ENCODE data around the gene MIB2. TPM values are rescaled to one million over a fixed set of nuclear protein-coding genes. Genes with fewer than 3 reads are reported as not detected.
"Not testable (repeated sequence)": the region's sequence is repeated elsewhere in the genome, so short reads cannot be mapped to it uniquely, and the experiment has no call there.

The MIB2 gene
- total and polyA plus RNA-seq, 4 donors = 35.5 to 80.5 (median 50.8) TPM

GRCh38 chr1:1670866-1671265, 55.6 kb downstream of the MIB2 start:
- DNase-seq = no peak
- H3K4me3 ChIP-seq = no peak overlapping the region
- no peak overlapping the region for H3K27ac ChIP-seq (ENCODE audit: low read depth in 1 of 2, low read length in 1 of 2)
- H3K9me3 ChIP-seq (ENCODE audit: control insufficient read depth in 4 of 4, insufficient read depth in 3 of 4, low read length in 3 of 4) = no peaks in the 10 kb centered on the region
- H3K36me3 ChIP-seq (ENCODE audit: control insufficient read depth in 4 of 4, insufficient read depth in 4 of 4, low read length in 4 of 4) = peaks cover 3 to 33% (median 13%) of the 10 kb centered on the region in 4 donors
- no peak overlapping the region for H3K9ac ChIP-seq (ENCODE audit: insufficient read depth in 1 of 2, low read length in 2 of 2)
- TF ChIP-seq CTCF (IDR thresholded peaks at IDR 0.05; ENCODE audit: control extremely low read depth, extremely low read depth) = no peak
- no peaks in the 10 kb centered on the region for H3K4me1 ChIP-seq (ENCODE audit: control insufficient read depth in 5 of 5, insufficient read depth in 5 of 5, low read length in 5 of 5)
- WGBS, 2 donors = 95% methylated on average over 24 of the region's 24 CpGs
- no peak for ATAC-seq (ENCODE audit: insufficient read depth, low FRiP score)
- H3K27me3 ChIP-seq (ENCODE audit: control insufficient read depth in 3 of 3, insufficient read depth in 3 of 3, low read length in 2 of 3) = no peaks in the 10 kb centered on the region

- DNase-seq = no peak
- H3K27me3 ChIP-seq (ENCODE audit: control insufficient read depth in 3 of 3, insufficient read depth in 3 of 3, low read length in 2 of 3) = no peaks in the 10 kb centered on the region
- no peak overlapping the region for H3K27ac ChIP-seq (ENCODE audit: low read depth in 1 of 2, low read length in 1 of 2)
- 89 to 90% methylated on average over 27 of the region's 27 CpGs for WGBS, 2 donors
- no peak for TF ChIP-seq CTCF (IDR thresholded peaks at IDR 0.05; ENCODE audit: control extremely low read depth, extremely low read depth)
- no peak overlapping the region for H3K9ac ChIP-seq (ENCODE audit: insufficient read depth in 1 of 2, low read length in 2 of 2)
- peaks cover 1 to 26% (median 12%) of the 10 kb centered on the region in 4 donors for H3K36me3 ChIP-seq (ENCODE audit: control insufficient read depth in 4 of 4, insufficient read depth in 4 of 4, low read length in 4 of 4)
- no peaks in the 10 kb centered on the region for H3K4me1 ChIP-seq (ENCODE audit: control insufficient read depth in 5 of 5, insufficient read depth in 5 of 5, low read length in 5 of 5)
- ATAC-seq (ENCODE audit: insufficient read depth, low FRiP score) = no peak
- H3K4me3 ChIP-seq = no peak overlapping the region
- H3K9me3 ChIP-seq (ENCODE audit: control insufficient read depth in 4 of 4, insufficient read depth in 3 of 4, low read length in 3 of 4) = no peaks in the 10 kb centered on the region
These were observed 56.2 kb downstream of the MIB2 start for GRCh38 chr1:1671365-1672119.

- DNase-seq (no peak), ATAC-seq (ENCODE audit: insufficient read depth, low FRiP score) (no peak)
- no peaks in the 10 kb centered on the region for H3K4me1 ChIP-seq (ENCODE audit: control insufficient read depth in 5 of 5, insufficient read depth in 5 of 5, low read length in 5 of 5)
- no peaks in the 10 kb centered on the region for H3K9me3 ChIP-seq (ENCODE audit: control insufficient read depth in 4 of 4, insufficient read depth in 3 of 4, low read length in 3 of 4)
- WGBS, 2 donors = 96% methylated on average over 25 of the region's 25 CpGs
- H3K9ac ChIP-seq (ENCODE audit: insufficient read depth in 1 of 2, low read length in 2 of 2) = no peak overlapping the region
- no peak for TF ChIP-seq CTCF (IDR thresholded peaks at IDR 0.05; ENCODE audit: control extremely low read depth, extremely low read depth)
- H3K4me3 ChIP-seq = no peak overlapping the region
- H3K27ac ChIP-seq (ENCODE audit: low read depth in 1 of 2, low read length in 1 of 2) = no peak overlapping the region
- H3K27me3 ChIP-seq (ENCODE audit: control insufficient read depth in 3 of 3, insufficient read depth in 3 of 3, low read length in 2 of 3) = no peaks in the 10 kb centered on the region
- peaks cover 0 to 25% (median 12%) of the 10 kb centered on the region in 4 donors for H3K36me3 ChIP-seq (ENCODE audit: control insufficient read depth in 4 of 4, insufficient read depth in 4 of 4, low read length in 4 of 4)
These were observed 57.1 kb downstream of the MIB2 start for GRCh38 chr1:1672181-1672965.

GRCh38 chr1:1674806-1675205, 59.5 kb downstream of the MIB2 start:
- 85 to 88% methylated on average over 20 to 21 of the region's 21 CpGs for whole genome bisulfite sequencing, 2 donors
- peaks cover 0 to 19% (median 10%) of the 10 kb centered on the region in 4 donors for H3K36me3 ChIP-seq (ENCODE audit: control insufficient read depth in 4 of 4, insufficient read depth in 4 of 4, low read length in 4 of 4)
- not testable (repeated sequence) for H3K9ac ChIP-seq (ENCODE audit: insufficient read depth in 1 of 2, low read length in 2 of 2); ATAC-seq (ENCODE audit: insufficient read depth, low FRiP score); H3K27ac ChIP-seq (ENCODE audit: low read depth in 1 of 2, low read length in 1 of 2); H3K27me3 ChIP-seq (ENCODE audit: control insufficient read depth in 3 of 3, insufficient read depth in 3 of 3, low read length in 2 of 3); H3K4me1 ChIP-seq (ENCODE audit: control insufficient read depth in 5 of 5, insufficient read depth in 5 of 5, low read length in 5 of 5); H3K9me3 ChIP-seq (ENCODE audit: control insufficient read depth in 4 of 4, insufficient read depth in 3 of 4, low read length in 3 of 4); DNase-seq; H3K4me3 ChIP-seq

GRCh38 chr1:1675218-1675617, 59.9 kb downstream of the MIB2 start:
- peaks cover 0 to 19% (median 9%) of the 10 kb centered on the region in 4 donors for H3K36me3 ChIP-seq (ENCODE audit: control insufficient read depth in 4 of 4, insufficient read depth in 4 of 4, low read length in 4 of 4)
- H3K4me1 ChIP-seq (ENCODE audit: control insufficient read depth in 5 of 5, insufficient read depth in 5 of 5, low read length in 5 of 5); DNase-seq; ATAC-seq (ENCODE audit: insufficient read depth, low FRiP score); H3K27ac ChIP-seq (ENCODE audit: low read depth in 1 of 2, low read length in 1 of 2); H3K4me3 ChIP-seq; H3K9ac ChIP-seq (ENCODE audit: insufficient read depth in 1 of 2, low read length in 2 of 2); H3K9me3 ChIP-seq (ENCODE audit: control insufficient read depth in 4 of 4, insufficient read depth in 3 of 4, low read length in 3 of 4); H3K27me3 ChIP-seq (ENCODE audit: control insufficient read depth in 3 of 3, insufficient read depth in 3 of 3, low read length in 2 of 3): not testable (repeated sequence)
- WGBS, 2 donors = 87 to 97% methylated on average over 8 to 17 of the region's 18 CpGs

GRCh38 chr1:1676087-1676486, 60.8 kb downstream of the MIB2 start:
- not testable (repeated sequence) for DNase-seq; H3K27ac ChIP-seq (ENCODE audit: low read depth in 1 of 2, low read length in 1 of 2); H3K4me1 ChIP-seq (ENCODE audit: control insufficient read depth in 5 of 5, insufficient read depth in 5 of 5, low read length in 5 of 5); H3K4me3 ChIP-seq; H3K27me3 ChIP-seq (ENCODE audit: control insufficient read depth in 3 of 3, insufficient read depth in 3 of 3, low read length in 2 of 3); H3K9me3 ChIP-seq (ENCODE audit: control insufficient read depth in 4 of 4, insufficient read depth in 3 of 4, low read length in 3 of 4); ATAC-seq (ENCODE audit: insufficient read depth, low FRiP score); H3K9ac ChIP-seq (ENCODE audit: insufficient read depth in 1 of 2, low read length in 2 of 2)
- 84 to 88% methylated on average over 2 to 10 of the region's 21 CpGs for WGBS, 2 donors
- peaks cover 0 to 15% (median 7%) of the 10 kb centered on the region in 4 donors for H3K36me3 ChIP-seq (ENCODE audit: control insufficient read depth in 4 of 4, insufficient read depth in 4 of 4, low read length in 4 of 4)
